GM18858 (cell line): Measurements from ENCODE around the gene SLC16A12.
"Not testable (repeated sequence)": the region's sequence is repeated elsewhere in the genome, so short reads cannot be mapped to it uniquely, and the experiment has no call there.

Experiments
- ATAC-seq: cut with Tn5 transposase; IDR thresholded peaks from one replicate; pipeline ENCODE4 v1.9.1; 2021; ENCODE audit not compliant: unreplicated experiment

SLC16A12 gene

GRCh38 chr10:89474452-89474851 lies 60.9 kb downstream of the SLC16A12 start:
- no peak for ATAC-seq

GRCh38 chr10:89471110-89471809 lies 64.1 kb downstream of the SLC16A12 start:
- ATAC-seq, result no peak

- no peak for ATAC-seq
Measured at GRCh38 chr10:89470628-89471027, 64.8 kb downstream of the SLC16A12 start.

GRCh38 chr10:89469517-89469916 lies 65.9 kb downstream of the SLC16A12 start:
- no peak for ATAC-seq

GRCh38 chr10:89468191-89468965 lies 67.0 kb downstream of the SLC16A12 start:
- no peak for ATAC-seq

- no peak for ATAC-seq
Measured at GRCh38 chr10:89466599-89467035, 68.8 kb downstream of the SLC16A12 start.

- no peak for ATAC-seq
Measured at GRCh38 chr10:89465196-89465595, 70.2 kb downstream of the SLC16A12 start.

GRCh38 chr10:89463846-89464537 lies 71.4 kb downstream of the SLC16A12 start:
- ATAC-seq, result no peak

- no peak for ATAC-seq
Measured at GRCh38 chr10:89458784-89459183, 76.6 kb downstream of the SLC16A12 start.

- no peak for ATAC-seq
Measured at GRCh38 chr10:89458291-89458690, 77.1 kb downstream of the SLC16A12 start.

GRCh38 chr10:89454561-89455347 lies 80.6 kb downstream of the SLC16A12 start:
- no peak for ATAC-seq

- no peak for ATAC-seq
Measured at GRCh38 chr10:89452193-89452592, 83.2 kb downstream of the SLC16A12 start.

GRCh38 chr10:89450901-89451300 lies 84.5 kb downstream of the SLC16A12 start:
- no peak for ATAC-seq

GRCh38 chr10:89444819-89445218 lies 90.6 kb downstream of the SLC16A12 start:
- ATAC-seq, result not testable (repeated sequence)

- no peak for ATAC-seq
Measured at GRCh38 chr10:89442289-89442688, 93.1 kb downstream of the SLC16A12 start.

GRCh38 chr10:89440226-89441009 lies 95.0 kb downstream of the SLC16A12 start:
- ATAC-seq, result no peak

- no peak for ATAC-seq
Measured at GRCh38 chr10:89438525-89438924, 96.9 kb downstream of the SLC16A12 start.

GRCh38 chr10:89431977-89432376 lies 103.4 kb downstream of the SLC16A12 start:
- ATAC-seq, result no peak

GRCh38 chr10:89428877-89429276 lies 106.5 kb downstream of the SLC16A12 start:
- ATAC-seq, result no peak

GRCh38 chr10:89427629-89428028 lies 107.8 kb downstream of the SLC16A12 start:
- no peak for ATAC-seq
